ENCODE results near the gene COL9A3. TPM values are rescaled to one million over a fixed set of nuclear protein-coding genes. Genes with fewer than 3 reads are reported as not detected.

The COL9A3 gene
- total and polyA plus RNA-seq, 2 of the 8 experiments (the other 6 are each of a cell fraction or from before 2014, with no cell fraction given) = 21.7 to 80.1 TPM

- TF ChIP-seq RFX5 (IDR thresholded peaks at IDR 0.05; ENCODE audit: borderline replicate concordance, low read depth, low read length) = no peak
- no peak for TF ChIP-seq CHD7 (IDR thresholded peaks at IDR 0.05; ENCODE audit: insufficient replicate concordance, low read length)
- no peak for TF ChIP-seq EP300 (IDR thresholded peaks at IDR 0.05; ENCODE audit: borderline replicate concordance in 1 of 2, low read depth in 2 of 2, low read length in 2 of 2)
- TF ChIP-seq CBX8 (IDR thresholded peaks at IDR 0.05; ENCODE audit: borderline replicate concordance, low read depth, low read length) = no peak
These were observed 56.0 kb downstream of the COL9A3 start (continued) for GRCh38 chr20:62872862-62873261.

Measured in H1 (cell line).